ENCODE measurements around the gene NOS2.

The NOS2 gene

GRCh38 chr17:27819145-27819544 lies 18.8 kb upstream of the NOS2 start:
- no peak for DNase-seq (ENCODE audit: low read depth in 2 of 2)

DNA sequence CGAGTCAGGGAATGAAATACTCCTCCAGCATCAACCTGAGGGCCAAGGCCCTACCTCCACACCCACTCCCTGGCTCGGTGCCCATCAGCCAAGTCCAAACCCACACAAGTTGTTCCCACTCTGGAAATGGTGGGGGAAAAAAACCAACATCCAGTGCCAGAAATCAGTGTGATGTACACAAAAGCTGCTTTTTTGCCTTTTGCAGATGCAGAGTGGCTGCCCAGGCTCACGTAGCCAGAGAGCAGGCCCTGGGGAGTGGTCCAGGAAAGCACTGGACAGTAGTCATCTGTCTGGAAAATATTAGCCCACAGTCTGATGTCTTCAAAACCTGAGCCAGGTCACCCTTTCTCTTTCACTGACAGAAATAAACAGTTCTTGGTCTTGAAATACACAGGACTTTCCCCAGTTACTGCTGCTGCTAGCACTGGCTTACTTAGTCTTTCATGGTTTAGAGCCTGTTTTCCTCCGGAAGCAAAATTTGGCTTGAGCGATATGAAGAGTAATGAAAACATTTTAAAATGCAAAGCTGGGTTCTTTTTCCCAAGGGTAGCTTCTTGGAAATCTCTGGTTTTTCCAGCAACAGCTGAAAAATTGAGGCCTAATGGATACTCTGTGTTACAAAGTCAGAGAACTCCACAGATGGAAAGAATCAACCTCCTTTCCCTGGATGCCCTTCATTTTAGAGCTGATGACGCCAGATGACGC lies 18.2 kb upstream of the NOS2 start:
- no peak for DNase-seq (ENCODE audit: low read depth in 2 of 2)

- no peak for DNase-seq (ENCODE audit: low read depth in 2 of 2)
Measured at GRCh38 chr17:27817731-27818130, 17.4 kb upstream of the NOS2 start.

GRCh38 chr17:27816946-27817345 lies 16.6 kb upstream of the NOS2 start:
- DNase-seq (ENCODE audit: low read depth in 2 of 2): no peak

DNA sequence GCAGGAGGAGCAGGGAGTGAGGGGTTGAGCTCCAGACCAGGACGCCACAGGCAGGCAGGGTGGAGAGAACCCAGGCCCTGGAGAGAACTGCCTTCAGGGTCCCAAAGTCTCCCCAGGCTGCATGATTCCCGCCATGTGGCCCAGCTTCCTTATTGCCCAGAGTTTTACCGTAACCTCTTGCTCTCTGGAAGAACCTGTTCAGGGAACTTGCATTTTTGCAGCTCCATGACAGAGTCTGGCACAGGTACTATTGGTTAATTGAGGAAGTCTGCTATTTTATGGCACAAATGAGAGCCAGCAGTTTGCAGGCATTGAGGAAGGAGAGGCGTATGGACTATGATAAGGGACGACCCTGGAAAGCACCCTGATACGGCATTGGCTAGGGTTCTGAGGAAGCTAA lies 11.6 kb upstream of the NOS2 start:
- DNase-seq (ENCODE audit: low read depth in 2 of 2): no peak

- no peak for DNase-seq (ENCODE audit: low read depth in 2 of 2)
Measured at GRCh38 chr17:27810902-27811557, 10.7 kb upstream of the NOS2 start.

- peak in 1 of 2 experiments; percentile 28 for DNase-seq (ENCODE audit: low read depth in 2 of 2)
Measured at GRCh38 chr17:27810211-27810901, 10.0 kb upstream of the NOS2 start.

DNA sequence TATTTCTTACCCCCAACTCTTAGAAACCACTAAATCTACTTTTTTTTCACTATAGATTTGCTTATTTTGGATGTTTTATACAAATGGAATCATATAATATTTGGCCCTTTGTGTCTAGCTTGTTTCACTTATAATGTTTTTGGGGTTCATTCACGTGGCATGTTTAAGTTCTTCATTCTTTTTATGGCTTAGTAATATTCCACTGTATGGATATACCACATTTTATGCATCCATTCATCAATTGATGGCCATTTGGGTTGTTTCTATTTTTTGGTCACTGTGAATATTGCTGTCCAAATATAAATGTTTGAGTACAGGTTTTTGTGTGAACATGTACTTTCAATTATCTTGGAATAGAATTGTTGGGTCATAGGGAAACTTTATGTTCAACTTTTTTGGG lies 9.2 kb upstream of the NOS2 start:
- no peak for DNase-seq (ENCODE audit: low read depth in 2 of 2)

- DNase-seq (ENCODE audit: low read depth in 2 of 2): no peak
Measured at GRCh38 chr17:27808628-27809027, 8.3 kb upstream of the NOS2 start.

GRCh38 chr17:27807567-27808470 lies 7.5 kb upstream of the NOS2 start:
- peak in 1 of 2 experiments; percentile 32 for DNase-seq (ENCODE audit: low read depth in 2 of 2)

- DNase-seq (ENCODE audit: low read depth in 2 of 2): peak; percentile 68 to 79
Measured at GRCh38 chr17:27805520-27806146, 5.3 kb upstream of the NOS2 start.

GRCh38 chr17:27804113-27804512 lies 3.8 kb upstream of the NOS2 start:
- DNase-seq (ENCODE audit: low read depth in 2 of 2): no peak

DNA sequence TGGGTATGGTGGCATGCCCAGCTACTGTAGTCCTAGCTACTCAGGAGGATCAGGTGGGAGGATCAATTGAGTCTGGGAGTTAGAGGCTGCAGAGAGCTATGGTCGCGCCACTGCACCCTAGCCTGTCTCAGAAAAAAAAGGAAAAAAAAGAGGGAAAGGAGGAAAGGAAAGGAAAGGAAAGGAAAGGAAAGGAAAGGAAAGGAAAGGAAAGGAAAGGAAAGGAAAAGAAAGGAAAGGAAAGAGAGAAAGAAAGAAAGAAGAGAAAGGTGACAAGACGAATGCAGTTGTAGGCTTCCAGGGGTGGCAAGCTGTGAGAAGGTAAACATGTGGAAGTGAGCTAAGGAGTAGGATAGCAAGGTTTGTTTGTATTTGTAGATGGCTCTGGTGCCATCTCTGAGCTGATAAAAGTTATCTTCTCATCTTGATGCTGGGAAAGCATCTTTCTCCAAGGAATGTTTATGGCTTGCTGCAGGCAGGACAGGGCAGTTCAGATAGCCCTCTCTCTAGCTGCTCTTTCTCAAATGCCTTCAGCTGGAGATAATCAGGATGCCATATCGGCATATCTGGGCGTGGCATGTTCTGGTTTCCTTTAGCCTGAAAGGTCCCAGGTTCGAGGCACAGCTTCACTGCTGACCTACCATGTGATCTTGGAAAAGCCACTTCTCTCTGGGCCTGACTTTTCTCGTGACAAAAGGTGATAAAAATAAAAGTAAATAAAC lies 2.8 kb upstream of the NOS2 start:
- DNase-seq (ENCODE audit: low read depth in 2 of 2): no peak

GRCh38 chr17:27802033-27802432 lies 1.7 kb upstream of the NOS2 start:
- DNase-seq (ENCODE audit: low read depth in 2 of 2): no peak

- DNase-seq (ENCODE audit: low read depth in 2 of 2): no peak
Measured at GRCh38 chr17:27798376-27798775, 2.0 kb downstream of the NOS2 start.

DNA sequence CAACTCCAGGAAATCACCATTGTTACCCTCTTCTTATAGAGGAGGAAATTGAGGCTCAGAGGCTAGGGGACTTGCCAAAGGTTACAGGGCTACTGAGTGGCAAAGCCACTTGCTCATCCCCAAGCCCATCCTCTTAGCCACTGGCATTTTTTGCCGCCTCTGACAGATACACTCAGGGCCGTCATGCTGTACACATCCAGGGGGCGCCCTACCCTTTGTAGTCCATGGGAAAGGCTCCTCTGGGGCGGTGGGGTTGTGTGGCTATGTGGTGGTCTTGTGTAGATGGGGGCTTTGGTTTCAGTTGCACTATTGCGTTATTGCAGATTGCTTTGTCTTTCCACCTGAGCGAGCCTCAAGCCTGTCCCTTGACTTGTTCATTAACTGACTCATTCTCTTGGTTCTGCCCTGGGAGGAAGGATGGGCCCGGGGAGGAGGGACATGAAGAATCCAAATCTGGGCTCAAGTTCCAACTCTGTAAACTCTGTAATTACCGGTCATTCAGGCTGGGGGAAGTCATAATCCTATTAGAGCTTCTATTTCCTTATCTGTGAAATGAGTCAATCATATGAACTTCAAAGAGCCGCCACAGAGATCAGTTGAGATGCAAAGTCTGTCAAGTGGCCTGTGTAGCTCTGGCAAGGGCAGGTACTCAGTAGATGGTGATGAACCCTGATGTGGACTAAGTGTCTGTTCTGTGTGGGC lies 2.8 kb downstream of the NOS2 start:
- no peak for DNase-seq (ENCODE audit: low read depth in 2 of 2)

- DNase-seq (ENCODE audit: low read depth in 2 of 2): no peak
Measured at GRCh38 chr17:27793906-27794569, 6.3 kb downstream of the NOS2 start.

GRCh38 chr17:27793168-27793905 lies 7.0 kb downstream of the NOS2 start:
- DNase-seq (ENCODE audit: low read depth in 2 of 2): no peak

GRCh38 chr17:27792095-27792494 lies 8.2 kb downstream of the NOS2 start:
- DNase-seq (ENCODE audit: low read depth in 2 of 2): no peak
